Gastroesophageal sphincter (tissue), 3 donors: ENCODE measurements around the gene EPHA1.

Experiments used
- CTCF ChIP-seq, 4 experiments: fragments of 200-600 bp in 2 of 4; fragments of 450-650 bp in 2 of 4; sonication (generic) in 1 of 4; IDR thresholded peaks; one replicate each; pipeline ENCODE4 v1.5.1; 2017 to 2019; ENCODE audit warnings: antibody characterized with exemption in 4 of 4, mild to moderate bottlenecking in 2 of 4, moderate library complexity in 2 of 4
- POLR2A ChIP-seq, 2 donors: fragments of 450-650 bp; IDR thresholded peaks; one replicate each; pipeline ENCODE4 v1.6.1; 2017; ENCODE audit warnings: antibody characterized with exemption in 2 of 2, mild to moderate bottlenecking in 2 of 2, moderate library complexity in 1 of 2

DNA sequence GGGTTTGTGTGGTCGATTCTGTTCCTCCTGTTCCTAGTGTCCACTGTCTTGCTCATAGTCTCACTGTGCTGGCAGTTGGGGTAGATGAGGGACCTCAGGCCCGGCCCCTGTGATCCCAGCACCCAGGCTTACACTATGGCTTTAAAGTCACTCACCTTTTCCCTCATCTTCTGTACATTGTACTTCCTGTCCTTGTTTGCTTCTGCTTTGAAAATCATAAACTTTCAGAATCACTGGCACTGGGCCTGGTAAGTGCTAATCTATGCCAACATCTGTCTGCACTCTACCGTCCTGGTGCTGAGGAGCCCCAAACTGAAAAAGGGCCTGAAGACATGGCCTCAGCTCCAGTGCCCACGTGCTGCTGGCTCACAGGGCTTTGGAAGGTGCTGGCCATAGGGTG is 28.9 kb upstream of the EPHA1 start:
- TF ChIP-seq CTCF (IDR thresholded peaks at IDR 0.05) (no peak), POLR2A (IDR thresholded peaks at IDR 0.05) (no peak)
